ENCODE measurements around the gene PHF12.
"Not testable (repeated sequence)": the region's sequence is repeated elsewhere in the genome, so short reads cannot be mapped to it uniquely, and the experiment has no call there.

PHF12 gene

GRCh38 chr17:28928061-28928460, 23.3 kb downstream of the PHF12 start:
- DNase-seq: no peak

GRCh38 chr17:28926786-28927185, 24.5 kb downstream of the PHF12 start:
- no peak for DNase-seq

GRCh38 chr17:28926366-28926765, 25.0 kb downstream of the PHF12 start:
- DNase-seq: no peak

GRCh38 chr17:28925912-28926365, 25.4 kb downstream of the PHF12 start:
- no peak for DNase-seq

- no peak for DNase-seq
These were observed 31.1 kb downstream of the PHF12 start for GRCh38 chr17:28920201-28920600.

- no peak for DNase-seq
These were observed 33.0 kb downstream of the PHF12 start for GRCh38 chr17:28918295-28918694.

GRCh38 chr17:28917465-28917864, 33.9 kb downstream of the PHF12 start:
- DNase-seq: no peak

GRCh38 chr17:28917029-28917428, 34.3 kb downstream of the PHF12 start:
- DNase-seq: no peak

GRCh38 chr17:28916302-28916934, 34.9 kb downstream of the PHF12 start:
- no peak for DNase-seq

GRCh38 chr17:28912938-28913333, 38.4 kb downstream of the PHF12 start:
- no peak for DNase-seq

GRCh38 chr17:28912281-28912937, 38.9 kb downstream of the PHF12 start:
- DNase-seq: no peak

- no peak for DNase-seq
These were observed 39.8 kb downstream of the PHF12 start for GRCh38 chr17:28911411-28912045.

- no peak for DNase-seq
These were observed 40.8 kb downstream of the PHF12 start for GRCh38 chr17:28910534-28910933.

GRCh38 chr17:28908640-28909167, 42.6 kb downstream of the PHF12 start:
- no peak for DNase-seq

GRCh38 chr17:28907709-28908475, 43.4 kb downstream of the PHF12 start:
- no peak for DNase-seq

- DNase-seq: no peak
These were observed 44.4 kb downstream of the PHF12 start for GRCh38 chr17:28906706-28907438.

GRCh38 chr17:28906276-28906675, 45.0 kb downstream of the PHF12 start:
- DNase-seq: no peak

- no peak for DNase-seq
These were observed 46.5 kb downstream of the PHF12 start for GRCh38 chr17:28904800-28905199.

GRCh38 chr17:28903546-28903841, 47.8 kb downstream of the PHF12 start:
- DNase-seq: not testable (repeated sequence)

- DNase-seq: peak; percentile 94
These were observed 48.3 kb downstream of the PHF12 start, which contains the start of gene DHRS13 for GRCh38 chr17:28902819-28903545. Gene DHRS13, minus strand, starts transcription at chr17:28903079. Its CDS starts 135 bp downstream, at chr17:28902944.
